Panc1 (cell line): ENCODE results near the gene CPPED1. TPM values are rescaled to one million over a fixed set of nuclear protein-coding genes. Genes with fewer than 3 reads are reported as not detected.
A peak's percentile ranks its signal among the peaks of the same experiment; 100 is the strongest.
"Not testable (repeated sequence)": the region's sequence is repeated elsewhere in the genome, so short reads cannot be mapped to it uniquely, and the experiment has no call there.

Experiments
- ATAC-seq: fragments of 200-7000 bp; cut with Tn5 transposase; 2 replicates; pipeline ENCODE4 v1.9.1; 2020; ENCODE audit warnings: mild to moderate bottlenecking, moderate library complexity
- BruUV-seq: library from RNA; stranded (reverse); fragments of 400-500 nt; replicated peaks from 2 replicates; lab custom pipeline; 2021; lab: Mats Ljungman, UMichigan
- CTCF ChIA-PET: fragments of 300-600 bp; sonication (Branson Sonifier 250); formaldehyde crosslinking; loops from one replicate; lab custom pipeline; 2022; ENCODE audit warnings: antibody characterized with exemption; lab: Charles Lee
- POLR2A ChIA-PET: fragments of 300-600 bp; sonication (Branson Sonifier 250); formaldehyde crosslinking; loops from one replicate; lab custom pipeline; 2022; ENCODE audit warnings: antibody characterized with exemption; lab: Charles Lee
- DNase-seq: peaks from one replicate; pipeline ENCODE4 v3.0.0-alpha.2; 2010; ENCODE audit warnings: low read depth, low spot score
- H3K27ac ChIP-seq: 2 replicates; pipeline ENCODE4 v1.5.1; 2011; ENCODE audit warnings: mild to moderate bottlenecking, low read length, inconsistent platforms
- H3K27me3 ChIP-seq: fragments of 200-500 bp; sonication (Bioruptor generic); 2 replicates; pipeline ENCODE4 v1.6.0; 2014; ENCODE audit warnings: low read length, inconsistent platforms; ENCODE audit not compliant: control insufficient read depth, insufficient read depth
- H3K36me3 ChIP-seq: fragments of 200-500 bp; sonication (Bioruptor generic); 2 replicates; pipeline ENCODE4 v1.5.1; 2014; ENCODE audit warnings: inconsistent platforms, mild to moderate bottlenecking, low read length, moderate library complexity; ENCODE audit not compliant: control insufficient read depth, insufficient read depth
- H3K4me1 ChIP-seq: 2 replicates; pipeline ENCODE4 v1.5.1; 2011; ENCODE audit warnings: inconsistent platforms, mild to moderate bottlenecking, low read length, moderate library complexity; ENCODE audit not compliant: control insufficient read depth, insufficient read depth
- H3K4me3 ChIP-seq, 2 experiments: 2 replicates each; pipeline ENCODE4 v1.5.1; 2011 to 2012; ENCODE audit warnings: low read depth in 2 of 2, low read length in 2 of 2, mild to moderate bottlenecking in 2 of 2, inconsistent platforms in 1 of 2, moderate library complexity in 1 of 2
- H3K9me3 ChIP-seq: fragments of 200-500 bp; sonication (Bioruptor generic); 2 replicates; pipeline ENCODE4 v1.5.1; 2014; ENCODE audit warnings: low read depth, mild to moderate bottlenecking, inconsistent platforms, low read length, moderate library complexity; ENCODE audit not compliant: control insufficient read depth, insufficient read depth
- POLR2AphosphoS5 ChIP-seq: IDR thresholded peaks from 2 replicates; pipeline ENCODE4 v1.6.1; 2012; ENCODE audit warnings: mild to moderate bottlenecking, low read depth, low read length, moderate library complexity
- SIN3A ChIP-seq: IDR thresholded peaks from 2 replicates; pipeline ENCODE4 v1.6.1; 2012; ENCODE audit warnings: low read depth, mild to moderate bottlenecking, low read length, moderate library complexity, borderline replicate concordance; ENCODE audit not compliant: insufficient read depth
- TCF7L2 ChIP-seq: IDR thresholded peaks from 2 replicates; pipeline ENCODE4 v1.6.1; 2011; ENCODE audit warnings: mild to moderate bottlenecking, low read depth, low read length, inconsistent platforms
- in situ Hi-C: cut with HindIII; loops from 2 replicates; pipeline ENCODE4 v1.10.0; 2016; ENCODE audit warnings: low sequenced_read_pairs, low pct_unique_long_range_greater_than_20kb
- intact Hi-C: fragments of 100-400 bp; cut with micrococcal nuclease; formaldehyde crosslinking; loops from one replicate; pipeline ENCODE4 v1.10.0; 2022; ENCODE audit not compliant: unreplicated experiment
- total RNA-seq: library from RNA; stranded (reverse); gene quantifications from one replicate; pipeline ENCODE4 v1.2.1, GENCODE V29; 2021; ENCODE audit not compliant: unreplicated experiment
- TF ChIP-seq, protein P1 (sequence below), 2 experiments: IDR thresholded peaks; 2 replicates each; pipeline ENCODE4 v1.6.1; 2011 to 2012; ENCODE audit warnings: low read depth in 2 of 2, control low read depth in 1 of 2, low read length in 1 of 2, mild to moderate bottlenecking in 1 of 2, moderate library complexity in 1 of 2; ENCODE audit not compliant: insufficient read depth in 1 of 2
- TF ChIP-seq, protein P2 (sequence below): fragments of 450-650 bp; IDR thresholded peaks from 2 replicates; pipeline ENCODE4 v1.5.1; 2017; ENCODE audit warnings: mild to moderate bottlenecking

CPPED1 gene
- total RNA-seq, 1 experiment from 2014 or later = 12.5 TPM

DNA sequence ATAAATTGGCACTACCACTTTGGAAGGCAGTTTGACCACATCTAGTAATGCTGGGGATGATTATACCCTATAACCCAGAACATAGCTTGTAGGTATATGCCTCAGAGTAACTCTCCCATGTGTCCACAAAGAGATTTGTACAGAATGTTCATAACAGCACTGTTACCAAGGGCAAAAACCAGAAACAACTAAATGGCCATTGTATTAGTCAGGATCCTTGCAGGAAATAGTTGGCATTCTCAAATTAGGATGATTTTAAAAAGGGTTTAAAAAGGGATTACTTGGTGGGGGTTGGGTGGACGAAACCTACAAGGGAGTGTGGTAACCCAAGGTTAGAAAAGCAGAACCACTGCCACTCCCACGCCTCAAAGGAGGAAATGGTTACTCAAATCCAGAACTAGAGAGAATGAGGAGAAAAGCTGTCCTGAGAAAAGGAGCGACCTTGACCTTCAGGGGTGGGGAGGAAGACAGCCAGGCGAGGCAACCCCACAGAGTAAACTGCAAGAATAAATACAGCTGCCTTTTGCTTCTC is 2.1 kb downstream of the CPPED1 start:
- Histone ChIP-seq H3K4me3 (no peak overlapping the region), H3K4me1 (peaks cover 10% of the 10 kb centered on the region), H3K36me3 (no peaks in the 10 kb centered on the region), H3K27me3 (no peaks in the 10 kb centered on the region), H3K9me3 (no peaks in the 10 kb centered on the region), H3K27ac (no peak overlapping the region)
- POLR2A ChIA-PET = no interaction called here
- CTCF ChIA-PET = no interaction called here
- in situ Hi-C loops (no loop called here), intact Hi-C loops (no loop called here)
- no peak for ATAC-seq
- DNase-seq = no peak
- TSS peak; percentile 38 for BruUV-seq
- no peak for TF ChIP-seq SIN3A
- no peak for TF ChIP-seq TCF7L2
- TF ChIP-seq, protein P1, sequence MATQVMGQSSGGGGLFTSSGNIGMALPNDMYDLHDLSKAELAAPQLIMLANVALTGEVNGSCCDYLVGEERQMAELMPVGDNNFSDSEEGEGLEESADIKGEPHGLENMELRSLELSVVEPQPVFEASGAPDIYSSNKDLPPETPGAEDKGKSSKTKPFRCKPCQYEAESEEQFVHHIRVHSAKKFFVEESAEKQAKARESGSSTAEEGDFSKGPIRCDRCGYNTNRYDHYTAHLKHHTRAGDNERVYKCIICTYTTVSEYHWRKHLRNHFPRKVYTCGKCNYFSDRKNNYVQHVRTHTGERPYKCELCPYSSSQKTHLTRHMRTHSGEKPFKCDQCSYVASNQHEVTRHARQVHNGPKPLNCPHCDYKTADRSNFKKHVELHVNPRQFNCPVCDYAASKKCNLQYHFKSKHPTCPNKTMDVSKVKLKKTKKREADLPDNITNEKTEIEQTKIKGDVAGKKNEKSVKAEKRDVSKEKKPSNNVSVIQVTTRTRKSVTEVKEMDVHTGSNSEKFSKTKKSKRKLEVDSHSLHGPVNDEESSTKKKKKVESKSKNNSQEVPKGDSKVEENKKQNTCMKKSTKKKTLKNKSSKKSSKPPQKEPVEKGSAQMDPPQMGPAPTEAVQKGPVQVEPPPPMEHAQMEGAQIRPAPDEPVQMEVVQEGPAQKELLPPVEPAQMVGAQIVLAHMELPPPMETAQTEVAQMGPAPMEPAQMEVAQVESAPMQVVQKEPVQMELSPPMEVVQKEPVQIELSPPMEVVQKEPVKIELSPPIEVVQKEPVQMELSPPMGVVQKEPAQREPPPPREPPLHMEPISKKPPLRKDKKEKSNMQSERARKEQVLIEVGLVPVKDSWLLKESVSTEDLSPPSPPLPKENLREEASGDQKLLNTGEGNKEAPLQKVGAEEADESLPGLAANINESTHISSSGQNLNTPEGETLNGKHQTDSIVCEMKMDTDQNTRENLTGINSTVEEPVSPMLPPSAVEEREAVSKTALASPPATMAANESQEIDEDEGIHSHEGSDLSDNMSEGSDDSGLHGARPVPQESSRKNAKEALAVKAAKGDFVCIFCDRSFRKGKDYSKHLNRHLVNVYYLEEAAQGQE (IDR thresholded peaks at IDR 0.05; ENCODE audit: insufficient read depth in 1 of 2, low read depth in 2 of 2, low read length in 1 of 2) = no peak
- TF ChIP-seq, protein P2, sequence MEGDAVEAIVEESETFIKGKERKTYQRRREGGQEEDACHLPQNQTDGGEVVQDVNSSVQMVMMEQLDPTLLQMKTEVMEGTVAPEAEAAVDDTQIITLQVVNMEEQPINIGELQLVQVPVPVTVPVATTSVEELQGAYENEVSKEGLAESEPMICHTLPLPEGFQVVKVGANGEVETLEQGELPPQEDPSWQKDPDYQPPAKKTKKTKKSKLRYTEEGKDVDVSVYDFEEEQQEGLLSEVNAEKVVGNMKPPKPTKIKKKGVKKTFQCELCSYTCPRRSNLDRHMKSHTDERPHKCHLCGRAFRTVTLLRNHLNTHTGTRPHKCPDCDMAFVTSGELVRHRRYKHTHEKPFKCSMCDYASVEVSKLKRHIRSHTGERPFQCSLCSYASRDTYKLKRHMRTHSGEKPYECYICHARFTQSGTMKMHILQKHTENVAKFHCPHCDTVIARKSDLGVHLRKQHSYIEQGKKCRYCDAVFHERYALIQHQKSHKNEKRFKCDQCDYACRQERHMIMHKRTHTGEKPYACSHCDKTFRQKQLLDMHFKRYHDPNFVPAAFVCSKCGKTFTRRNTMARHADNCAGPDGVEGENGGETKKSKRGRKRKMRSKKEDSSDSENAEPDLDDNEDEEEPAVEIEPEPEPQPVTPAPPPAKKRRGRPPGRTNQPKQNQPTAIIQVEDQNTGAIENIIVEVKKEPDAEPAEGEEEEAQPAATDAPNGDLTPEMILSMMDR = no peak
- no peak for TF ChIP-seq POLR2AphosphoS5

DNA sequence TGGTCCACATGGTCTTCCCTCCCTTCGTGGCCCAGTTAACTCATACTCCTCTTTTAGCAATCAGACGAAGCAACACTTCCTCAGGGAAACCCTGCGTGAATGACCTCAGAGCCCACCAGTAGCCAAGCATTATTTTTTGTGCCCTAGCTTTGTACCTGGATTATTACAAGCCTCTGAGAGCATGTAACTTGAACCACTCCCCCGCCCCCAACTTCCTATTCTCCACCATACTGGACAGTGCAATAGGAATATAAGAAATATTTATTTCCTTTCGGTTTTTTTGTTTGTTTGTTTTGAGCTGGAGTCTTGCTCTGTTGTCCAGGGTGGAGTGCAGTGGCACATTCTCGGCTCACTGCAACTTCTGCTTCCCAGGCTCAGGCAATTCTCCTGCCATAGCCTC is 2.9 kb downstream of the CPPED1 start:
- no peak overlapping the region for H3K27ac ChIP-seq
- H3K27me3 ChIP-seq = no peaks in the 10 kb centered on the region
- DNase-seq (no peak), ATAC-seq (no peak)
- intact Hi-C loops (no loop called here), in situ Hi-C loops (no loop called here)
- H3K9me3 ChIP-seq = no peaks in the 10 kb centered on the region
- BruUV-seq = no TSS peak
- CTCF ChIA-PET = no interaction called here
- POLR2A ChIA-PET = no interaction called here
- H3K4me1 ChIP-seq = peaks cover 10% of the 10 kb centered on the region
- no peaks in the 10 kb centered on the region for H3K36me3 ChIP-seq
- no peak overlapping the region for H3K4me3 ChIP-seq
- TF ChIP-seq POLR2AphosphoS5 (no peak), TCF7L2 (no peak), SIN3A (no peak)
- TF ChIP-seq, protein P1 (IDR thresholded peaks at IDR 0.05; ENCODE audit: insufficient read depth in 1 of 2, low read depth in 2 of 2, low read length in 1 of 2) = no peak
- TF ChIP-seq, protein P2 = no peak

DNA sequence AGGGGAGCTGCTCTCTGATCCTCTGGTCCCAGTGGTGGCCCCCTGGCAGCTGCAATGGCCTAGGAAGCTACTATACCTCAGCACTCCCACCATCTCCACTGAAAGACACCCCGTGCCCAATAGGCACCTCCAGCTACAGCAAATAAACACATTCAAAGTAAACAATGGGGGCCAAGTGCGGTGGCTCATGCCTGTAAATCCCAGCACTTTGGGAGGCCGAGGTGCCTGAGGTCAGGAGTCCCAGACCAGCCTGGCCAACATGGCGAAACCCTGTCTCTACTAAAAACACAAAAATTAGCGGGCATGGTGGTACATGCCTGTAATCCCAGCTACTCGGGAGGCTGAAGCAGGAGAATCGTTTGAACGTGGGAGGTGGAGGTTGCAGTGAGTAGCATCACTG is 3.7 kb downstream of the CPPED1 start:
- POLR2A ChIA-PET = interaction anchor here (0.6 kb wide), 1 partner anchor 61 kb away, joined by 7 read pairs; no protein-coding TSS in a partner anchor
- H3K27me3 ChIP-seq, in situ Hi-C loops, intact Hi-C loops, H3K27ac ChIP-seq, CTCF ChIA-PET, ATAC-seq, BruUV-seq, DNase-seq, H3K36me3 ChIP-seq, H3K9me3 ChIP-seq, H3K4me3 ChIP-seq: not testable (repeated sequence)
- H3K4me1 ChIP-seq = peaks cover 10% of the 10 kb centered on the region
